Body of pancreas (tissue), 4 donors: Measurements from ENCODE around the gene SGMS1. TPM values are rescaled to one million over a fixed set of nuclear protein-coding genes. Genes with fewer than 3 reads are reported as not detected.
"Not testable (repeated sequence)": the region's sequence is repeated elsewhere in the genome, so short reads cannot be mapped to it uniquely, and the experiment has no call there.

ENCODE experiments used
- ATAC-seq: fragments of 150-250 bp; one replicate; pipeline ENCODE4 v1.9.1; 2016
- DNase-seq, 4 donors: peaks; one replicate each; pipeline ENCODE4 v3.0.0-alpha.2; 2019
- H3K27ac ChIP-seq, 4 donors: fragments of 200-600 bp; sonication (generic); 1 replicate in 3 of 4; 2 replicates in 1 of 4; pipeline versions ENCODE4 v1.5.1 to v1.6.1; 2016 to 2019; ENCODE audit warnings: mild to moderate bottlenecking in 1 of 4, mixed read lengths in 1 of 4, moderate library complexity in 1 of 4
- H3K27me3 ChIP-seq, 2 donors: fragments of 200-600 bp; sonication (generic); one replicate each; pipeline ENCODE4 v1.6.0; 2016; ENCODE audit warnings: mild to moderate bottlenecking in 1 of 2
- H3K36me3 ChIP-seq, 2 donors: fragments of 200-600 bp; sonication (generic); replicated peaks in 1 of 2; 2 replicates each; pipeline ENCODE4 v1.5.1; 2016; ENCODE audit warnings: low read depth in 2 of 2; ENCODE audit not compliant: insufficient read depth in 1 of 2
- H3K4me1 ChIP-seq: fragments of 200-600 bp; sonication (generic); one replicate; pipeline ENCODE4 v1.6.0; 2016
- H3K4me3 ChIP-seq, 2 donors: fragments of 200-600 bp; sonication (generic); 1 replicate in 1 of 2; 2 replicates in 1 of 2; pipeline ENCODE4 v1.5.1; 2016 to 2019
- H3K9me3 ChIP-seq, 3 donors: fragments of 200-600 bp; sonication (generic); 1 replicate in 2 of 3; 2 replicates in 1 of 3; pipeline ENCODE4 v1.5.1; 2016
- POLR2A ChIP-seq, 3 donors: fragments of 450-650 bp; IDR thresholded peaks; one replicate each; pipeline ENCODE4 v1.6.1; 2016; ENCODE audit warnings: antibody characterized with exemption in 3 of 3, mild to moderate bottlenecking in 2 of 3
- WGBS, 2 donors: methylation state at CpG; one replicate each; pipeline ENCODE4 v1.1.5; 2017; 5-methylcytosine and 5-hydroxymethylcytosine counted together
- intact Hi-C: fragments of 100-400 bp; cut with DNase I; formaldehyde crosslinking; loops from one replicate; pipeline ENCODE4 v1.15.1; 2023
- total RNA-seq, 2 donors: library from RNA; depleted of rRNA; stranded (reverse); fragments of >200 nt; gene quantifications; one replicate each; pipeline ENCODE4 v1.1.0, GENCODE V29; 2016
- TF ChIP-seq, protein P1 (sequence below), 7 experiments: fragments of 450-650 bp in 4 of 7; fragments of 200-600 bp in 3 of 7; sonication (generic) in 3 of 7; IDR thresholded peaks; one replicate each; pipeline ENCODE4 v1.5.1; 2016 to 2019; ENCODE audit warnings: antibody characterized with exemption in 7 of 7

SGMS1 gene
- total RNA-seq = 10 to 100 TPM; 46.2 to 68.9 TPM

DNA sequence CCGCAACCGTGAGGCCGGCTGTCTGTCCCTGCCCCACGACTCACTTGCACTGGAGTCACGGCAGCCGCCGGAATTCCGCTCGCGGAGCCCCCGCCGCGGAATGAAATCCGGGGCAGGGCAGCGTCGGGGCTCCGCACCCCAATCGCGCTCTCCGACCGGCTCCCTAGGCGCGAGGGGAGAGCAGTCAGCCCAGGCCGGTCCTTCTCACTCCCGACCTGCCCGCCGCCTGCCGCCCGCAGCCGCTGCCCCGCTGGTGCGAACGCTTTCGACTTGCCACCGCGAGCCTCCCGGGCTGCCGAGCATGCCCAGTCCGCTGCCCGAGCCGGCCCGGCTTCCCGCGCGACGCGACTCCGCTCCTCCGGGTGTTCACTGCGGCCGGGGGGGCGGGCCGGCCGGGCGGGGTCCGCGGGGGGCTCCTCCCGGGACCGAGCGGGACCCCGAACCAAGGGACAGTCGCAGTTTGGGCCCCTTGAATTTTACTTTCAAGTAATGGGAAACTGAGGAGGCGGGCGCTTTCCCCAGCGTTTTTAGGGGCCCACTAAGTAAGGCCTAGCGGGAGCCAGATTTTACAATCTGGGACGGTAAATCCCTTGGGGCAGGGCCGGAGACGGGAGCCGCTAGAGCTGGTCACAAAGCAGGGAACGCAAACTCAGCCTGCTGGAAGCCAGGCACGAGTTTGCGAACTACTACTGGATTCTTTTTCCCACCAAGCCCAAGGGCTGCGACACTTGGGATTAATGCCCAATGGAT is at the start of gene SGMS1:
TSS of gene SGMS1 (minus strand) at position 294 of the 750 bp plus-strand sequence. CDS start 279,842 bp downstream, outside the sequence.
- peaks cover 38% of the 10 kb centered on the region for H3K4me1 ChIP-seq
- H3K4me3 ChIP-seq = peak within 1 kb of the TSS; percentile 67 to 96
- ATAC-seq (peak; percentile 68), DNase-seq (peak; percentile 86 to 88 (median 86))
- peak; percentile 26 to 70 (median 40) for TF ChIP-seq POLR2A (IDR thresholded peaks at IDR 0.05)
- TF ChIP-seq, protein P1, sequence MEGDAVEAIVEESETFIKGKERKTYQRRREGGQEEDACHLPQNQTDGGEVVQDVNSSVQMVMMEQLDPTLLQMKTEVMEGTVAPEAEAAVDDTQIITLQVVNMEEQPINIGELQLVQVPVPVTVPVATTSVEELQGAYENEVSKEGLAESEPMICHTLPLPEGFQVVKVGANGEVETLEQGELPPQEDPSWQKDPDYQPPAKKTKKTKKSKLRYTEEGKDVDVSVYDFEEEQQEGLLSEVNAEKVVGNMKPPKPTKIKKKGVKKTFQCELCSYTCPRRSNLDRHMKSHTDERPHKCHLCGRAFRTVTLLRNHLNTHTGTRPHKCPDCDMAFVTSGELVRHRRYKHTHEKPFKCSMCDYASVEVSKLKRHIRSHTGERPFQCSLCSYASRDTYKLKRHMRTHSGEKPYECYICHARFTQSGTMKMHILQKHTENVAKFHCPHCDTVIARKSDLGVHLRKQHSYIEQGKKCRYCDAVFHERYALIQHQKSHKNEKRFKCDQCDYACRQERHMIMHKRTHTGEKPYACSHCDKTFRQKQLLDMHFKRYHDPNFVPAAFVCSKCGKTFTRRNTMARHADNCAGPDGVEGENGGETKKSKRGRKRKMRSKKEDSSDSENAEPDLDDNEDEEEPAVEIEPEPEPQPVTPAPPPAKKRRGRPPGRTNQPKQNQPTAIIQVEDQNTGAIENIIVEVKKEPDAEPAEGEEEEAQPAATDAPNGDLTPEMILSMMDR (IDR thresholded peaks at IDR 0.05) = peak in 1 of 7 experiments; percentile 19
- H3K27me3 ChIP-seq = no peaks in the 10 kb centered on the region
- 0 to 1% methylated on average over 22 to 72 of the region's 74 CpGs for WGBS, 2 donors
- peak within 1 kb of the TSS; percentile 93 to 100 (median 97) for H3K27ac ChIP-seq
- H3K9me3 ChIP-seq = no peaks in the 10 kb centered on the region
- H3K36me3 ChIP-seq = no peaks in the 10 kb centered on the region
- intact Hi-C loops = loop anchor here (5.0 to 10.0 kb wide), 2 partner anchors 62 to 209 kb away; no protein-coding TSS in a partner anchor

DNA sequence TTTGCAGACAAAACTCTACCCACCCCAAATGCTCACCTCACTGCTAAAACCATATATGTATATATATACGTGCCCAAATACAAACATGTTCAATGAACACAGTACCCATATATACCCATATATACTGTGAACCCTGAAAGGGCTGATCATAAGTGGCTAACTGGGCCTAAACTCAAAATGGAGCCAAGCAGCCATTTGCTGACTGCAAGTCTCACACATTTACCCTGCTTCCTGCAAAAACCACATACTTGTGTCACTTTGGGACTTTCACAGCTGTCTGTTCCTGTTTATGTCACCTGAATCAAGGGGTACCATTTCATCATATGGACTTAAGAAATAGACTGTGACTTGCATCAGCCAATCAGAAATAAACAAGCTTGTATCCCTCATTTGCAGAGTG is 48.4 kb upstream of the SGMS1 start:
- H3K27ac ChIP-seq, intact Hi-C loops, H3K27me3 ChIP-seq, H3K4me3 ChIP-seq, ATAC-seq, H3K36me3 ChIP-seq, H3K4me1 ChIP-seq, H3K9me3 ChIP-seq, DNase-seq: not testable (repeated sequence)
- WGBS, 2 donors = 91 to 94% methylated on average over 1 of the region's 1 CpG

DNA sequence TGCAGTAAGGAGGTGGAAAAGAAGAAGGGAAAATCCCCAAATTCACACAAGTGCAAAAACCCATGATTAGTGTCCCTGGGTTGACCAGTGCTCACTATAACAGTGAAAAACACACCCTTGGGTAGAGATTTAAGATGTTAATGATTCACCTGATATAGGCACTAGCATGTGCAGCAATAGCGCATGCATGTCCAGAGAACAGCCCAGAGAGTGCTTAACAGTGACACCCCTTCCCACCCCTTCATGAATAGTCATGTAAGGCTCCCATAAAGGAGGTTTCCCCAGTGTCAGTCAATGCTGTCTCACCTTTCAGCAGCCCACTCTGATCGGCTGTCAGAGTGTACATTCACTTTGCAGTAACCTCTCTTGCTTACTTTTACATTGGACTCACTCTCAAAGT is 47.9 kb upstream of the SGMS1 start:
- H3K4me1 ChIP-seq, H3K4me3 ChIP-seq, DNase-seq, H3K27me3 ChIP-seq, H3K9me3 ChIP-seq, ATAC-seq, H3K27ac ChIP-seq, H3K36me3 ChIP-seq, intact Hi-C loops: not testable (repeated sequence)
- WGBS, 2 donors = 68 to 78% methylated on average over 2 of the region's 2 CpGs

DNA sequence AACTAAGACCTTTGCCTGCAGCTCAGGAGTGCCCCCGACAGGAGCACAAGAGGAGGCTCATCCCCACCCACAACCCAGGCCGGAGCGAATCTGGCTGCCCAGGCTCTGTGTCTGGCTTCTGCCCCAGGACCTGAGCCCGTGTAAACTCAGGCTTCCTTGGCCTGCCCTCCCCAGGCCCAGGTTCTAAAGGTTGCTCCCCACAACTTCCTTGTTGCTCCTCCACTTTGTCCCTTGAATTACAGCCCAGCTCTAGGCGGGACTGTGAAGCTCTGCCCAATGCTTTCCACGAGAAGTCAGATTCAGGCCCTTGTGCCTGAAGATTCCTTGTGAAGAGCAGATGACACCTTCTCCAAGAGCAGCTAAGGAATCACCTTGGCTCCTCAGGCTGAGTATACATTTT is 46.2 kb upstream of the SGMS1 start:
- H3K36me3 ChIP-seq, H3K4me3 ChIP-seq, intact Hi-C loops, ATAC-seq, DNase-seq, H3K9me3 ChIP-seq, H3K27me3 ChIP-seq, H3K27ac ChIP-seq, H3K4me1 ChIP-seq: not testable (repeated sequence)
- WGBS, 2 donors = 79 to 82% methylated on average over 3 of the region's 6 CpGs

DNA sequence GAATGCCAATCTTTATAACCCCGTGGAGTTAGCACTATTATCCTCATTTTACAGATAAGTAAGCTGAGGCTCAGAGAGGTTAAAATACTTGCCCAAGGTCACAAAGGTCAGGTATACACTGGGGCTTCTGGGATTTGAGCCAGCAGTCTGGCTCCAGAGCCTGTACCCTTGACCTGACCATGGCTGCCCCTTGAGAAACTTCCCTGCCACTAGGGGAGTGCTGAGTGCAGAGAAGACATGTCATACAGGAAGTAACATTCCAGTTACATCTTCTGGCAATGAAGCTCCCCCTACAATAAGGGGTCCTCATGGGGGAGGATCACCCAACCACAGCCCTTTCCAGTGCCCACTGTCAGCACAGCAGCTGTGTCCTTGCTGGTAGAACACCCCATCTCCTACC is 43.6 kb upstream of the SGMS1 start:
- H3K4me1 ChIP-seq, H3K4me3 ChIP-seq, H3K27me3 ChIP-seq, ATAC-seq, DNase-seq, H3K9me3 ChIP-seq, H3K36me3 ChIP-seq, intact Hi-C loops, H3K27ac ChIP-seq: not testable (repeated sequence)
- WGBS, 2 donors = 29 to 44% methylated on average over 1 of the region's 1 CpG

DNA sequence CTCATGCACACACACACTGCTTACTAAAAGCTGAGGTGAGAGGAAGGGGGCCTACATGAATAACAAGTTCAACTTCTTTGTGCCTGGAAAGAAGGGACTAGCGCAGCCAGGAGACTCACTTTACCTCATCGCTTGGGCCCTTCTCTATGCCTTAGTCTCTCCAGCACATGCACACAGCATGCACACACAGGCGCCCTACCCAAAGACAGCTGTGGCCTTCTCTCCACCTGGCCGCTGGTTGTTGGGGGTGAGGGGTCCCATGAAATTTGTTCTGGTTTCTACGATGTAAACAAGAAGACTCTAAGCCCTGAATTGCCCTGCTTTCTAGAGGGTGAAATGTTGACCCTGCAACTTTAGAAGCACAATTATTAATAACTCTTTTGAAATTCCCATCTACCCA is 38.7 kb upstream of the SGMS1 start:
- H3K36me3 ChIP-seq, ATAC-seq, H3K4me1 ChIP-seq, H3K4me3 ChIP-seq, H3K9me3 ChIP-seq, DNase-seq, H3K27ac ChIP-seq, H3K27me3 ChIP-seq, intact Hi-C loops: not testable (repeated sequence)
- WGBS, 2 donors = 84 to 86% methylated on average over 5 of the region's 5 CpGs

DNA sequence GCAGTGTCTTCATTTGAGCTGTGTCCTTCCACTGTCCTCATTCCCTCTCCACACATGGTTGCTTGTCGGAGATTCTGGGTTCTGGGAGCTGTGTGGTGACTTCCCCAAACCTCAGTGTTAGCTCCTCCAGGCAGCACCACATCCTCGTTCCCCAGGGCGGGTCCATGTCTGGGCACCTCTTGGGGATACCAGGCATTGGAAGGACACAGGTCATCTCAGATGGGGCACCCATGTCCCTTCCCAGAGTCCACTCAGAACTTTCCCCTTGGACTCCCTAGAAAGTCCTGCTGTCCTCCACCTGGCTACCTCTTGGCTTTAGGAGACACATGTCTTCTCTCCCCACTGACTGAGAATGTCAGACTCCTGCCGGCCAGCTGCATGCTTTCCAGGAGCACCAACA is 37.8 kb upstream of the SGMS1 start:
- H3K4me1 ChIP-seq, H3K36me3 ChIP-seq, H3K27me3 ChIP-seq, H3K4me3 ChIP-seq, H3K9me3 ChIP-seq, DNase-seq, H3K27ac ChIP-seq, ATAC-seq, intact Hi-C loops: not testable (repeated sequence)
- WGBS, 2 donors = 75 to 89% methylated on average over 3 to 4 of the region's 4 CpGs
